ENCODE results near the gene ARV1. TPM values are rescaled to one million over a fixed set of nuclear protein-coding genes. Genes with fewer than 3 reads are reported as not detected.
"Not testable (repeated sequence)": the region's sequence is repeated elsewhere in the genome, so short reads cannot be mapped to it uniquely, and the experiment has no call there.

The ARV1 gene
- total RNA-seq, 2 experiments from 2014 or later = 1.5 to 1.8 TPM

- Histone ChIP-seq H3K36me3 (ENCODE audit: insufficient read depth, low read length) (peaks cover 52% of the 10 kb centered on the region), H3K4me1 (ENCODE audit: insufficient read depth, low read length) (no peaks in the 10 kb centered on the region), H3K27ac (ENCODE audit: low read depth in 1 of 2, low read length in 2 of 2) (no peak overlapping the region), H3K9me3 (ENCODE audit: control insufficient read depth in 1 of 2, insufficient read depth in 1 of 2, low read length in 2 of 2) (peaks cover 8 to 24% of the 10 kb centered on the region in 2 experiments), H3K4me3 (ENCODE audit: low read length) (no peak overlapping the region), H3K27me3 (ENCODE audit: control insufficient read depth in 1 of 2, insufficient read depth in 2 of 2, low read length in 2 of 2) (no peaks in the 10 kb centered on the region)
- intact Hi-C loops (cut with DNase I, micrococcal nuclease) = no loop called here
- no peak overlapping the region for H3K4me3 Mint-ChIP-seq
- H3K27ac Mint-ChIP-seq = no peak overlapping the region
- DNase-seq (no peak), ATAC-seq (ENCODE audit: poor library complexity) (no peak)
- ChIA-PET CTCF (no interaction called here), POLR2A (no interaction called here)
- H3K9me3 Mint-ChIP-seq = peaks cover 18% of the 10 kb centered on the region
- H3K4me1 Mint-ChIP-seq (ENCODE audit: low read depth) = no peaks in the 10 kb centered on the region
- H3K36me3 Mint-ChIP-seq (ENCODE audit: low read depth) = peaks cover 49% of the 10 kb centered on the region
- TF ChIP-seq, protein P1, sequence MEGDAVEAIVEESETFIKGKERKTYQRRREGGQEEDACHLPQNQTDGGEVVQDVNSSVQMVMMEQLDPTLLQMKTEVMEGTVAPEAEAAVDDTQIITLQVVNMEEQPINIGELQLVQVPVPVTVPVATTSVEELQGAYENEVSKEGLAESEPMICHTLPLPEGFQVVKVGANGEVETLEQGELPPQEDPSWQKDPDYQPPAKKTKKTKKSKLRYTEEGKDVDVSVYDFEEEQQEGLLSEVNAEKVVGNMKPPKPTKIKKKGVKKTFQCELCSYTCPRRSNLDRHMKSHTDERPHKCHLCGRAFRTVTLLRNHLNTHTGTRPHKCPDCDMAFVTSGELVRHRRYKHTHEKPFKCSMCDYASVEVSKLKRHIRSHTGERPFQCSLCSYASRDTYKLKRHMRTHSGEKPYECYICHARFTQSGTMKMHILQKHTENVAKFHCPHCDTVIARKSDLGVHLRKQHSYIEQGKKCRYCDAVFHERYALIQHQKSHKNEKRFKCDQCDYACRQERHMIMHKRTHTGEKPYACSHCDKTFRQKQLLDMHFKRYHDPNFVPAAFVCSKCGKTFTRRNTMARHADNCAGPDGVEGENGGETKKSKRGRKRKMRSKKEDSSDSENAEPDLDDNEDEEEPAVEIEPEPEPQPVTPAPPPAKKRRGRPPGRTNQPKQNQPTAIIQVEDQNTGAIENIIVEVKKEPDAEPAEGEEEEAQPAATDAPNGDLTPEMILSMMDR (IDR thresholded peaks at IDR 0.05) = no peak
- H3K27me3 Mint-ChIP-seq = no peaks in the 10 kb centered on the region
These were observed 23.0 kb downstream of the ARV1 start for GRCh38 chr1:231001892-231002291.

GRCh38 chr1:231007535-231007934, 28.6 kb downstream of the ARV1 start:
- CTCF ChIA-PET; intact Hi-C loops (cut with DNase I, micrococcal nuclease); H3K27ac ChIP-seq (ENCODE audit: low read depth in 1 of 2, low read length in 2 of 2); H3K36me3 ChIP-seq (ENCODE audit: insufficient read depth, low read length); H3K27me3 Mint-ChIP-seq; H3K4me3 Mint-ChIP-seq; H3K27me3 ChIP-seq (ENCODE audit: control insufficient read depth in 1 of 2, insufficient read depth in 2 of 2, low read length in 2 of 2); H3K4me3 ChIP-seq (ENCODE audit: low read length); H3K4me1 ChIP-seq (ENCODE audit: insufficient read depth, low read length); DNase-seq; ATAC-seq (ENCODE audit: poor library complexity); H3K27ac Mint-ChIP-seq; POLR2A ChIA-PET; H3K4me1 Mint-ChIP-seq (ENCODE audit: low read depth): not testable (repeated sequence)
- H3K9me3 ChIP-seq (ENCODE audit: control insufficient read depth in 1 of 2, insufficient read depth in 1 of 2, low read length in 2 of 2) = peaks cover 5 to 24% of the 10 kb centered on the region in 2 experiments
- Mint-ChIP-seq H3K9me3 (peaks cover 24% of the 10 kb centered on the region), H3K36me3 (ENCODE audit: low read depth) (peaks cover 47% of the 10 kb centered on the region)

DNA sequence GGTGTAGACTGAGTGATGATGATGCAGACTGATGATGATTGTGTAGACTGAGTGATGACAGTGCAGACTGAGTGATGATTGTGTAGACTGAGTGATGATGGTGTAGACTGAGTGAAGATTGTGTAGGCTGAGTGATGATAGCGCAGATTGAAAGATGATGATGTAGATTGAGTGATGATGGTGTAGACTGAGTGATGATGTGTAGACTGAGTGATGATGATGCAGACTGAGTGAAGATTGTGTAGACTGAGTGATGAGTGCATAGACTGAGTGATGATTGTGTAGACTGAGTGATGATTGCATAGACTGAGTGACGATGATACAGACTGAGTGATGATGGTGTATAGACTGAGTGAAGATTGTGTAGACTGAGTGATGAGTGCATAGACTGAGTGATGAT, 32.5 kb downstream of the ARV1 start:
- H3K4me3 Mint-ChIP-seq = no peak overlapping the region
- ChIA-PET CTCF (no interaction called here), POLR2A (no interaction called here)
- Histone ChIP-seq H3K27ac (ENCODE audit: low read depth in 1 of 2, low read length in 2 of 2) (no peak overlapping the region), H3K36me3 (ENCODE audit: insufficient read depth, low read length) (no peaks in the 10 kb centered on the region), H3K9me3 (ENCODE audit: control insufficient read depth in 1 of 2, insufficient read depth in 1 of 2, low read length in 2 of 2) (no peaks in the 10 kb centered on the region), H3K4me1 (ENCODE audit: insufficient read depth, low read length) (no peaks in the 10 kb centered on the region), H3K27me3 (ENCODE audit: control insufficient read depth in 1 of 2, insufficient read depth in 2 of 2, low read length in 2 of 2) (no peaks in the 10 kb centered on the region), H3K4me3 (ENCODE audit: low read length) (no peak overlapping the region)
- TF ChIP-seq, protein P1 (IDR thresholded peaks at IDR 0.05) = no peak
- ATAC-seq (ENCODE audit: poor library complexity) (no peak), DNase-seq (no peak)
- H3K36me3 Mint-ChIP-seq (ENCODE audit: low read depth) = peaks cover 11% of the 10 kb centered on the region
- intact Hi-C loops (cut with DNase I, micrococcal nuclease) = loop anchor here in 1 of 2 experiments (10.0 kb wide), 1 partner anchor 203 kb away; no protein-coding TSS in a partner anchor
- no peak overlapping the region for H3K27ac Mint-ChIP-seq
- H3K27me3 Mint-ChIP-seq = no peaks in the 10 kb centered on the region
- no peaks in the 10 kb centered on the region for H3K4me1 Mint-ChIP-seq (ENCODE audit: low read depth)
- H3K9me3 Mint-ChIP-seq = peaks cover 11% of the 10 kb centered on the region

DNA sequence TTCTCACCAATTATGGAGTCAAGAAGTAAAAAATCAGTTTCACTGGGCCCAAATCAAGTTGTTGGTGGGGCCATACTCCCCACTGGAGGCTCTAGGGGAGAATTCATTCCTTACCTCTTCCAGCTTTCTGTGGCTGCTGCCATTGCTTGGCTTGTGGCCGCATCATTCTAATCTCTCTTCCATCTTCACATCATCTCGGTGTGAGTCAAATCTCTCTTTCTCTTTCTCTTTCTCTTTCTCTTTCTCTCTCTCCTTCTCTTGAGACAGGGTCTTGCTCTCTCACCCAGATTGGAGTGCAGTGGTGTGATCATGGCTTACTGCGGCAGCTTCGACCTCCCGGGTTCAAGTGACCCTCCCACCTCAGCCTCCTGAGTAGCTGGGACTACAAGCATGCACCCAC, 33.1 kb downstream of the ARV1 start:
- H3K27ac ChIP-seq (ENCODE audit: low read depth in 1 of 2, low read length in 2 of 2) = no peak overlapping the region
- no peaks in the 10 kb centered on the region for H3K4me1 ChIP-seq (ENCODE audit: insufficient read depth, low read length)
- H3K4me3 ChIP-seq (ENCODE audit: low read length) = no peak overlapping the region
- no peak for ATAC-seq (ENCODE audit: poor library complexity)
- Mint-ChIP-seq H3K9me3 (peaks cover 6% of the 10 kb centered on the region), H3K27ac (no peak overlapping the region), H3K4me3 (no peak overlapping the region), H3K27me3 (no peaks in the 10 kb centered on the region), H3K36me3 (ENCODE audit: low read depth) (peaks cover 6% of the 10 kb centered on the region), H3K4me1 (ENCODE audit: low read depth) (no peaks in the 10 kb centered on the region)
- H3K9me3 ChIP-seq (ENCODE audit: control insufficient read depth in 1 of 2, insufficient read depth in 1 of 2, low read length in 2 of 2) = no peaks in the 10 kb centered on the region
- H3K36me3 ChIP-seq (ENCODE audit: insufficient read depth, low read length) = no peaks in the 10 kb centered on the region
- TF ChIP-seq, protein P1 (IDR thresholded peaks at IDR 0.05) = no peak
- ChIA-PET POLR2A (no interaction called here), CTCF (no interaction called here)
- intact Hi-C loops (cut with DNase I, micrococcal nuclease) = loop anchor here in 1 of 2 experiments (10.0 kb wide), 1 partner anchor 203 kb away; no protein-coding TSS in a partner anchor
- no peaks in the 10 kb centered on the region for H3K27me3 ChIP-seq (ENCODE audit: control insufficient read depth in 1 of 2, insufficient read depth in 2 of 2, low read length in 2 of 2)
- no peak for DNase-seq
